Smooth muscle cell (in vitro differentiated cells): ENCODE data around the gene ATP10A. TPM values are rescaled to one million over a fixed set of nuclear protein-coding genes. Genes with fewer than 3 reads are reported as not detected.

Source experiments
- DNase-seq: peaks from one replicate; lab custom pipeline; 2025; ENCODE audit not compliant: unreplicated experiment; lab: John Stamatoyannopoulos, UW
- H2AFZ ChIP-seq: fragments of 200-600 bp; sonication (generic); 2 replicates; pipeline ENCODE4 v1.6.0; 2016; ENCODE audit warnings: antibody characterized with exemption, low read depth, mild to moderate bottlenecking
- H3F3A ChIP-seq: fragments of 200-600 bp; sonication (generic); 2 replicates; pipeline ENCODE4 v1.6.0; 2017; ENCODE audit warnings: antibody characterized with exemption, low read depth
- H3K27ac ChIP-seq: fragments of 200-600 bp; sonication (generic); 2 replicates; pipeline ENCODE4 v1.5.1; 2016; ENCODE audit warnings: low read depth, mild to moderate bottlenecking
- H3K27me3 ChIP-seq: fragments of 200-600 bp; sonication (generic); 2 replicates; pipeline ENCODE4 v1.6.1; 2016; ENCODE audit warnings: low read depth, mild to moderate bottlenecking
- H3K36me3 ChIP-seq: fragments of 200-600 bp; sonication (generic); 2 replicates; pipeline ENCODE4 v1.5.1; 2016; ENCODE audit warnings: low read depth
- H3K4me1 ChIP-seq: fragments of 200-600 bp; sonication (generic); 2 replicates; pipeline ENCODE4 v1.5.1; 2016; ENCODE audit warnings: low read depth
- H3K4me2 ChIP-seq: fragments of 200-600 bp; sonication (generic); 2 replicates; pipeline ENCODE4 v1.6.0; 2016; ENCODE audit warnings: mild to moderate bottlenecking
- H3K4me3 ChIP-seq: fragments of 200-600 bp; sonication (generic); 2 replicates; pipeline ENCODE4 v1.5.1; 2016; ENCODE audit warnings: mild to moderate bottlenecking
- H3K79me2 ChIP-seq: fragments of 200-600 bp; sonication (generic); 2 replicates; pipeline ENCODE4 v1.6.0; 2016; ENCODE audit warnings: low read depth, mild to moderate bottlenecking
- H3K9ac ChIP-seq: fragments of 200-600 bp; sonication (generic); 2 replicates; pipeline ENCODE4 v1.6.0; 2016; ENCODE audit warnings: low read depth
- H3K9me3 ChIP-seq: fragments of 200-600 bp; sonication (generic); replicated peaks from 2 replicates; pipeline ENCODE4 v1.5.1; 2016; ENCODE audit warnings: low read depth
- H4K20me1 ChIP-seq: fragments of 200-600 bp; sonication (generic); 2 replicates; pipeline ENCODE4 v1.6.0; 2016; ENCODE audit warnings: low read depth
- WGBS: methylation state at CpG from one replicate; pipeline ENCODE4 v1.1.7; 2016; ENCODE audit warnings: low lambda C conversion rate; 5-methylcytosine and 5-hydroxymethylcytosine counted together
- polyA plus RNA-seq: library from polyadenylated mRNA; unstranded; fragments of >200 nt; fragmentation: Nextera tagmentation; extraction: Ambion mirVana; gene quantifications from 2 replicates; pipeline ENCODE4 v1.2.1, GENCODE V29; 2016
- total RNA-seq: library from RNA; depleted of rRNA; stranded (reverse); fragments of >200 nt; gene quantifications from 2 replicates; pipeline ENCODE4 v1.2.3, GENCODE V29; 2014
- TF ChIP-seq, protein P1 (sequence below): fragments of 200-600 bp; sonication (generic); IDR thresholded peaks from 2 replicates; pipeline ENCODE4 v1.5.1; 2017; ENCODE audit warnings: borderline replicate concordance, mild to moderate bottlenecking, antibody characterized with exemption; ENCODE audit not compliant: insufficient read depth, poor library complexity, severe bottlenecking

The ATP10A gene
- total and polyA plus RNA-seq, 2 experiments from 2014 or later: 10.6 to 12.3 TPM

DNA sequence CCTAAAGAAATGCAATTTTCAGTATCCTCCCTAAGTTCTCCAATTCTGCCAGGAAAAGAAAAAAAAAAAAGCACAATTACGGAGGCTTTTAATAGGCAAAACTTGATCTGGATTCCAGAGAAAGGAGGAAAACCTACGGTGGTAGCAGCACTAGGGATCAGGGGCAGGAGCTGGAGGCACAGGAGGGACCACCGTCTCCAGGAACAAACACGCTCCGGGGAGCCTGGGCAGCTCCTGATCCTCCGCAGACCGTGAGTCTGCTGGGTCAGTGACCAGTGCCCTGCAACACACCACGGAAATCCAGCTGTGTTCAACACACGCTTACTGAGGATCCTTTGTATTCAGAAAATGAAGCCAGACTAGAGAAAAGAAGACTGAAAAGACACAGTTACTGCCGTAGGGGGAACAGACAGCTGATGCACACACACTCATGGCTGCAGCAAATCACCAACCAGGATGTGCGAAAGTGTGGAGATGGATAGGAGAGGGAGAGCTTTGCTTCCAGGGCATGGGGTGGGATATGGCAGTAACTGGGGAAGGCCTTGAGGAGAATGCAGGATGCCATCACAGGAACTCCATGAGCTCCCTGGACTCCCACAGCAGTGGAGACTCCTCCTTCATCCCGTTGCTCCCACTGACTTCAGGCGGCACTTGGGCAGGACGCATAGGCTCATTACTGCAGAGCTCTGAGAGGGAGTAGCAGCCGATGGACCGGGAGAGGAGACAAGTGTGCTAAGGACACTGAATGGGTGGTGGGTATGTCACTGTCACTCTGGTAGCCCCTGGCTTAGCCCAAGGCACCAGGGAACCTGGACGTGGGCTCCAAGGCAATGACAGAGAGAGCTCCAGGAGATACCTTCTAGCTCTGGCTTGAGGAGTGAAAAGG lies 167.0 kb downstream of the ATP10A start:
- 94% methylated on average over 17 of the region's 17 CpGs for WGBS
- Histone ChIP-seq H3K27me3 (no peaks in the 10 kb centered on the region), H3K4me3 (no peak overlapping the region), H3K36me3 (no peaks in the 10 kb centered on the region), H3K27ac (no peak overlapping the region), H3K4me1 (no peaks in the 10 kb centered on the region), H3K9me3 (no peaks in the 10 kb centered on the region), H3K9ac (no peak overlapping the region), H3F3A (no peaks in the 10 kb centered on the region), H2AFZ (no peak overlapping the region), H4K20me1 (no peaks in the 10 kb centered on the region), H3K4me2 (no peak overlapping the region), H3K79me2 (no peaks in the 10 kb centered on the region)
- no peak for DNase-seq
- TF ChIP-seq, protein P1, sequence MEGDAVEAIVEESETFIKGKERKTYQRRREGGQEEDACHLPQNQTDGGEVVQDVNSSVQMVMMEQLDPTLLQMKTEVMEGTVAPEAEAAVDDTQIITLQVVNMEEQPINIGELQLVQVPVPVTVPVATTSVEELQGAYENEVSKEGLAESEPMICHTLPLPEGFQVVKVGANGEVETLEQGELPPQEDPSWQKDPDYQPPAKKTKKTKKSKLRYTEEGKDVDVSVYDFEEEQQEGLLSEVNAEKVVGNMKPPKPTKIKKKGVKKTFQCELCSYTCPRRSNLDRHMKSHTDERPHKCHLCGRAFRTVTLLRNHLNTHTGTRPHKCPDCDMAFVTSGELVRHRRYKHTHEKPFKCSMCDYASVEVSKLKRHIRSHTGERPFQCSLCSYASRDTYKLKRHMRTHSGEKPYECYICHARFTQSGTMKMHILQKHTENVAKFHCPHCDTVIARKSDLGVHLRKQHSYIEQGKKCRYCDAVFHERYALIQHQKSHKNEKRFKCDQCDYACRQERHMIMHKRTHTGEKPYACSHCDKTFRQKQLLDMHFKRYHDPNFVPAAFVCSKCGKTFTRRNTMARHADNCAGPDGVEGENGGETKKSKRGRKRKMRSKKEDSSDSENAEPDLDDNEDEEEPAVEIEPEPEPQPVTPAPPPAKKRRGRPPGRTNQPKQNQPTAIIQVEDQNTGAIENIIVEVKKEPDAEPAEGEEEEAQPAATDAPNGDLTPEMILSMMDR: no peak

DNA sequence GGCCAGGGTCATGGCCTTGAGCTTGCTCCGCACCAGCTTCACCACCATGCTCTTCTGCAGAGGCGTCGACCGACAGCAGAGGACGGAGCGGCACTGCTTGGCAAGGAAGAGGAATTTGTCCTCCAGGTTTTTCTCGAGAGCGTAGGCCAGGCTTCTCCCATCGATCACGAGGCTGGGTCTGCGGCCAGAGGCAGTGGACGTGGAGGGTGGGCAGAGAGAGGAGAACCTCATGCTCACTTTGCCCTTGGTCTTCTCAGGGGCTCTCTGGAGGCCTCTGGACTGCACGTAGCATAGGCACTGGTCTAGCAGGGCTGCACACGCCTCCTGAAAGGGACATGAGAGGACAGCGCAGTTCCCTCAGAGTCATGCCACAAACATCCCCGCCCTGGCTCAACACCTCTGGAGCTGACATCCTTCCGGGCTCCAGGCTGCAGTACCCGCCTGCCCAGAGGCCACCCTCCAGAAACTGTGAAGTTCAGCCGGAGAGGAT lies 168.3 kb downstream of the ATP10A start:
- Histone ChIP-seq H3F3A (no peaks in the 10 kb centered on the region), H3K9me3 (no peaks in the 10 kb centered on the region), H4K20me1 (no peaks in the 10 kb centered on the region), H3K4me3 (no peak overlapping the region), H2AFZ (no peak overlapping the region), H3K27ac (no peak overlapping the region), H3K36me3 (no peaks in the 10 kb centered on the region), H3K9ac (no peak overlapping the region), H3K4me2 (no peak overlapping the region), H3K27me3 (no peaks in the 10 kb centered on the region), H3K4me1 (no peaks in the 10 kb centered on the region), H3K79me2 (no peaks in the 10 kb centered on the region)
- TF ChIP-seq, protein P1: no peak
- 97% methylated on average over 19 of the region's 19 CpGs for WGBS
- DNase-seq: no peak

DNA sequence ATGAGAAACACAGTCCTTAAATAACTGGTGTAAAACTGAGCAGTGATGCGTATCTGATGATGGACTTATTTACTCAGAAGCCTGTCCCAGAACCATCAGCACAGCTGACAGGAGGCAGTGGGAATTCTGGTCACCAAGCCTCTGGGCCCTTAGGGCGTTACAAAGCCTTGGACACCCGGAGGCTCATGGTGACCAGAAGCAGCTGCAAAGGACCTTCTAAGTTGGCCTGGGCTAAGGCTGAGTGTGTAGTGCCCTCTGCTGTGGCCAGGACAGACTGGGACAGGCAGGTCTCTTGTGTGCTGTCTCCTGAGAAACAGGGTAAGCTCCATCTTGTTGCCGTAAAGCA lies 168.9 kb downstream of the ATP10A start:
- no peak overlapping the region for H3K27ac ChIP-seq
- H4K20me1 ChIP-seq: no peaks in the 10 kb centered on the region
- H3K9ac ChIP-seq: no peak overlapping the region
- no peaks in the 10 kb centered on the region for H3K9me3 ChIP-seq
- H3K4me2 ChIP-seq: no peak overlapping the region
- H2AFZ ChIP-seq: no peak overlapping the region
- no peak overlapping the region for H3K4me3 ChIP-seq
- H3K4me1 ChIP-seq: no peaks in the 10 kb centered on the region
- H3F3A ChIP-seq: no peaks in the 10 kb centered on the region
- 83% methylated on average over 4 of the region's 4 CpGs for WGBS
- TF ChIP-seq, protein P1: no peak
- DNase-seq: no peak
- no peaks in the 10 kb centered on the region for H3K36me3 ChIP-seq
- no peaks in the 10 kb centered on the region for H3K79me2 ChIP-seq
- no peaks in the 10 kb centered on the region for H3K27me3 ChIP-seq
